Panc1 (cell line): ENCODE results near the gene KCNG1.

ENCODE experiments used
- CTCF ChIP-seq: fragments of 450-650 bp; IDR thresholded peaks from 2 replicates; pipeline ENCODE4 v1.5.1; 2017; ENCODE audit warnings: mild to moderate bottlenecking
- SIN3A ChIP-seq: IDR thresholded peaks from 2 replicates; pipeline ENCODE4 v1.6.1; 2012; ENCODE audit warnings: low read depth, mild to moderate bottlenecking, low read length, moderate library complexity, borderline replicate concordance; ENCODE audit not compliant: insufficient read depth

GRCh38 chr20:51023617-51024155 lies 779 bp upstream of the KCNG1 start:
- no peak for TF ChIP-seq SIN3A
- TF ChIP-seq CTCF: no peak
